Peyer's patch (tissue), 4 donors: Measurements from ENCODE around the gene UBAC2.

Experiments used
- POLR2A ChIP-seq, 2 donors: fragments of 450-650 bp; IDR thresholded peaks; one replicate each; pipeline ENCODE4 v1.5.1; 2017; ENCODE audit warnings: antibody characterized with exemption in 2 of 2, mild to moderate bottlenecking in 2 of 2, moderate library complexity in 2 of 2
- TF ChIP-seq, protein P1 (sequence below), 6 experiments: fragments of 450-650 bp in 4 of 6; fragments of 200-600 bp in 2 of 6; sonication (generic) in 1 of 6; IDR thresholded peaks; one replicate each; pipeline ENCODE4 v1.5.1; 2017 to 2019; ENCODE audit warnings: antibody characterized with exemption in 6 of 6, mild to moderate bottlenecking in 3 of 6, moderate library complexity in 1 of 6

GRCh38 chr13:99275093-99275469 is 74.4 kb downstream of the UBAC2 start:
- no peak for TF ChIP-seq POLR2A (IDR thresholded peaks at IDR 0.05)
- TF ChIP-seq, protein P1, sequence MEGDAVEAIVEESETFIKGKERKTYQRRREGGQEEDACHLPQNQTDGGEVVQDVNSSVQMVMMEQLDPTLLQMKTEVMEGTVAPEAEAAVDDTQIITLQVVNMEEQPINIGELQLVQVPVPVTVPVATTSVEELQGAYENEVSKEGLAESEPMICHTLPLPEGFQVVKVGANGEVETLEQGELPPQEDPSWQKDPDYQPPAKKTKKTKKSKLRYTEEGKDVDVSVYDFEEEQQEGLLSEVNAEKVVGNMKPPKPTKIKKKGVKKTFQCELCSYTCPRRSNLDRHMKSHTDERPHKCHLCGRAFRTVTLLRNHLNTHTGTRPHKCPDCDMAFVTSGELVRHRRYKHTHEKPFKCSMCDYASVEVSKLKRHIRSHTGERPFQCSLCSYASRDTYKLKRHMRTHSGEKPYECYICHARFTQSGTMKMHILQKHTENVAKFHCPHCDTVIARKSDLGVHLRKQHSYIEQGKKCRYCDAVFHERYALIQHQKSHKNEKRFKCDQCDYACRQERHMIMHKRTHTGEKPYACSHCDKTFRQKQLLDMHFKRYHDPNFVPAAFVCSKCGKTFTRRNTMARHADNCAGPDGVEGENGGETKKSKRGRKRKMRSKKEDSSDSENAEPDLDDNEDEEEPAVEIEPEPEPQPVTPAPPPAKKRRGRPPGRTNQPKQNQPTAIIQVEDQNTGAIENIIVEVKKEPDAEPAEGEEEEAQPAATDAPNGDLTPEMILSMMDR (IDR thresholded peaks at IDR 0.05): no peak
